Measurements from ENCODE around the gene EFNB3. TPM values are rescaled to one million over a fixed set of nuclear protein-coding genes. Genes with fewer than 3 reads are reported as not detected.

EFNB3 gene
- total and polyA plus RNA-seq, 12 donors, result 0.26 to 4.3 (median 1.2) TPM; not detected in 1

GRCh38 chr17:7686222-7687071 lies 18.6 kb upstream of the EFNB3 start:
- TF ChIP-seq POLR2A (IDR thresholded peaks at IDR 0.05) (peak; percentile 85 to 96), CTCF (IDR thresholded peaks at IDR 0.05) (peak in 1 of 6 experiments; percentile 46)
- H3K9me3 ChIP-seq (replicated peaks in 1 of 3), result no peaks in the 10 kb centered on the region
- H3K27me3 ChIP-seq, result no peaks in the 10 kb centered on the region
- DNase-seq, result peak; percentile 71 to 84 (median 79)
- peak overlapping the region; percentile 86 to 98 (median 97) for H3K27ac ChIP-seq
- H3K4me1 ChIP-seq (replicated peaks in 1 of 2), result peaks cover 5 to 26% of the 10 kb centered on the region in 2 donors
- peak overlapping the region; percentile 43 to 99 (median 88) for H3K4me3 ChIP-seq
- H3K36me3 ChIP-seq (replicated peaks in 1 of 2), result no peaks in the 10 kb centered on the region
- intact Hi-C loops (cut with DNase I), result loop anchor here (5.0 to 10.0 kb wide), 2 partner anchors 52 to 54 kb away; partner anchors contain the start of gene SHBG (in 2 of the 2)
- WGBS, 4 donors, result 0 to 1% (median 0%) methylated on average over 29 to 30 of the region's 30 CpGs

GRCh38 chr17:7687072-7687907 lies 17.7 kb upstream of the EFNB3 start, which contains the start of gene TP53:
TP53 (minus strand) TSS chr17:7687490; CDS start chr17:7676594, 10,896 bp downstream.
- peak; percentile 87 to 95 (median 91) for DNase-seq
- WGBS, 4 donors, result 0 to 1% (median 0%) methylated on average over 23 to 30 of the region's 30 CpGs
- Histone ChIP-seq H3K9me3 (replicated peaks in 1 of 3) (no peaks in the 10 kb centered on the region), H3K36me3 (replicated peaks in 1 of 2) (no peaks in the 10 kb centered on the region), H3K4me1 (replicated peaks in 1 of 2) (peaks cover 5 to 26% of the 10 kb centered on the region in 2 donors), H3K27ac (peak within 1 kb of the TSS; percentile 86 to 98 (median 97)), H3K27me3 (no peaks in the 10 kb centered on the region), H3K4me3 (peak within 1 kb of the TSS; percentile 43 to 99 (median 88))
- TF ChIP-seq CTCF (IDR thresholded peaks at IDR 0.05) (no peak), POLR2A (IDR thresholded peaks at IDR 0.05) (peak; percentile 67 to 89)
- intact Hi-C loops (cut with DNase I), result loop anchor here (5.0 to 10.0 kb wide), 2 partner anchors 52 to 55 kb away; partner anchors contain the start of gene SHBG (in 2 of the 2)

- TF ChIP-seq POLR2A (IDR thresholded peaks at IDR 0.05) (peak in 1 of 2 donors; percentile 58), CTCF (IDR thresholded peaks at IDR 0.05) (peak; percentile 98 to 100 (median 99))
- Histone ChIP-seq H3K27me3 (no peaks in the 10 kb centered on the region), H3K9me3 (replicated peaks in 1 of 3) (no peaks in the 10 kb centered on the region), H3K36me3 (replicated peaks in 1 of 2) (no peaks in the 10 kb centered on the region), H3K27ac (peak within 1 kb of the TSS; percentile 86 to 98 (median 97)), H3K4me3 (peak within 1 kb of the TSS; percentile 6 to 99 (median 88)), H3K4me1 (replicated peaks in 1 of 2) (peaks cover 5 to 26% of the 10 kb centered on the region in 2 donors)
- DNase-seq, result peak; percentile 97 to 100 (median 99)
- intact Hi-C loops (cut with DNase I), result loop anchor here (5.0 to 10.0 kb wide), 2 partner anchors 53 to 56 kb away; partner anchors contain the start of gene SHBG (in 2 of the 2)
- 0 to 1% (median 0%) methylated on average over 26 to 51 of the region's 51 CpGs for WGBS, 4 donors
Observed at GRCh38 chr17:7687908-7688807, 16.8 kb upstream of the EFNB3 start, which contains the start of gene WRAP53. WRAP53 (plus strand) TSS chr17:7688477; CDS start chr17:7688649, 172 bp downstream.
